Osteocyte (in vitro differentiated cells): ENCODE measurements around the gene LTB4R. TPM values are rescaled to one million over a fixed set of nuclear protein-coding genes. Genes with fewer than 3 reads are reported as not detected.
A peak's percentile ranks its signal among the peaks of the same experiment; 100 is the strongest.

ENCODE experiments used
- DNase-seq: peaks from one replicate; pipeline ENCODE4 v3.0.0; 2021; ENCODE audit warnings: mixed read lengths; ENCODE audit not compliant: unreplicated experiment; ENCODE audit errors: extremely low spot score
- H3K27ac Mint-ChIP-seq: one replicate; pipeline ENCODE4 v1.8.0; 2021; ENCODE audit warnings: mild to moderate bottlenecking, mixed read lengths; ENCODE audit not compliant: unreplicated experiment
- H3K27me3 Mint-ChIP-seq: one replicate; pipeline ENCODE4 v1.8.0; 2021; ENCODE audit warnings: mixed read lengths; ENCODE audit not compliant: unreplicated experiment
- H3K36me3 Mint-ChIP-seq: one replicate; pipeline ENCODE4 v1.8.0; 2021; ENCODE audit warnings: mixed read lengths; ENCODE audit not compliant: unreplicated experiment
- H3K4me1 Mint-ChIP-seq: one replicate; pipeline ENCODE4 v1.8.0; 2021; ENCODE audit warnings: mixed read lengths; ENCODE audit not compliant: unreplicated experiment
- H3K4me3 Mint-ChIP-seq: one replicate; pipeline ENCODE4 v1.8.0; 2021; ENCODE audit warnings: mild to moderate bottlenecking, moderate library complexity, mixed read lengths; ENCODE audit not compliant: unreplicated experiment
- H3K9me3 Mint-ChIP-seq: one replicate; pipeline ENCODE4 v1.8.0; 2021; ENCODE audit warnings: mixed read lengths; ENCODE audit not compliant: unreplicated experiment
- CTCF ChIP-seq: fragments of 200-600 bp; sonication (generic); IDR thresholded peaks from 2 replicates; pipeline ENCODE4 v1.5.0; 2021; ENCODE audit warnings: antibody characterized with exemption, mild to moderate bottlenecking, moderate library complexity
- total RNA-seq: library from RNA; stranded (reverse); gene quantifications from 2 replicates; pipeline ENCODE4 v1.2.1, GENCODE V29; 2021

The LTB4R gene
- total RNA-seq, 1 donor from 2014 or later: 11.3 TPM

- H3K27me3 Mint-ChIP-seq: no peaks in the 10 kb centered on the region
- no peak overlapping the region for H3K27ac Mint-ChIP-seq
- peaks cover 22% of the 10 kb centered on the region for H3K4me1 Mint-ChIP-seq
- H3K9me3 Mint-ChIP-seq: no peaks in the 10 kb centered on the region
- TF ChIP-seq CTCF: no peak
- H3K4me3 Mint-ChIP-seq: no peak overlapping the region
- peaks cover 34% of the 10 kb centered on the region for H3K36me3 Mint-ChIP-seq
- no peak for DNase-seq
Measured at GRCh38 chr14:24304019-24304387, 7.3 kb upstream of the LTB4R start.

- Mint-ChIP-seq H3K4me3 (no peak overlapping the region), H3K36me3 (peaks cover 32% of the 10 kb centered on the region), H3K9me3 (no peaks in the 10 kb centered on the region), H3K27me3 (no peaks in the 10 kb centered on the region), H3K27ac (peak overlapping the region; percentile 61), H3K4me1 (peaks cover 6% of the 10 kb centered on the region)
- no peak for DNase-seq
- no peak for TF ChIP-seq CTCF
Measured at GRCh38 chr14:24307156-24307574, 4.1 kb upstream of the LTB4R start.

GRCh38 chr14:24307575-24308341 lies 3.5 kb upstream of the LTB4R start, which contains the start of gene CIDEB:
Gene CIDEB (minus strand): TSS chr14:24307977. CDS start chr14:24307858, 119 bp downstream.
- H3K36me3 Mint-ChIP-seq: peaks cover 32% of the 10 kb centered on the region
- peak within 1 kb of the TSS; percentile 61 for H3K27ac Mint-ChIP-seq
- peak; percentile 91 for TF ChIP-seq CTCF
- H3K4me1 Mint-ChIP-seq: peaks cover 6% of the 10 kb centered on the region
- no peaks in the 10 kb centered on the region for H3K27me3 Mint-ChIP-seq
- no peaks in the 10 kb centered on the region for H3K9me3 Mint-ChIP-seq
- no peak for DNase-seq
- H3K4me3 Mint-ChIP-seq: no peak within 1 kb of the TSS

GRCh38 chr14:24308342-24309124 lies 2.8 kb upstream of the LTB4R start:
- Mint-ChIP-seq H3K36me3 (peaks cover 28% of the 10 kb centered on the region), H3K27me3 (no peaks in the 10 kb centered on the region), H3K27ac (peak overlapping the region; percentile 36), H3K9me3 (no peaks in the 10 kb centered on the region), H3K4me1 (peaks cover 6% of the 10 kb centered on the region), H3K4me3 (no peak overlapping the region)
- peak; percentile 6 for TF ChIP-seq CTCF
- no peak for DNase-seq
